ENCODE results near the gene PAK6. TPM values are rescaled to one million over a fixed set of nuclear protein-coding genes. Genes with fewer than 3 reads are reported as not detected.

PAK6 gene
- total and polyA plus RNA-seq, 9 of the 15 experiments (the other 6 are each of a cell fraction or from before 2014, with no cell fraction given) = 0.03 to 0.74 (median 0.16) TPM; not detected in 2

GRCh38 chr15:40274350-40275274 is 35.7 kb downstream of the PAK6 start (continued):
- TF ChIP-seq PKNOX1 (IDR thresholded peaks at IDR 0.05) (no peak), NR3C1 (CRISPR knock-in tag; IDR thresholded peaks at IDR 0.05) (no peak), USF1 (CRISPR knock-in tag; IDR thresholded peaks at IDR 0.05) (no peak), ZKSCAN3 (CRISPR knock-in tag; IDR thresholded peaks at IDR 0.05) (no peak), PHF20 (IDR thresholded peaks at IDR 0.05; ENCODE audit: partially characterized antibody) (no peak), ZNF121 (CRISPR knock-in tag; conservative IDR thresholded peaks at IDR 0.05) (no peak), TFAP4 (CRISPR knock-in tag; IDR thresholded peaks at IDR 0.05; ENCODE audit: borderline replicate concordance) (peak; percentile 70), CCAR2 (IDR thresholded peaks at IDR 0.05; ENCODE audit: low read depth, low read length) (no peak), BDP1 (IDR thresholded peaks at IDR 0.05; ENCODE audit: insufficient read depth, insufficient read length) (no peak), MEIS2 (IDR thresholded peaks at IDR 0.05; ENCODE audit: partially characterized antibody) (no peak), CREM (IDR thresholded peaks at IDR 0.05; ENCODE audit: low read depth) (peak; percentile 48), SIRT6 (IDR thresholded peaks at IDR 0.05; ENCODE audit: low read depth, low read length) (no peak), TFAM (CRISPR knock-in tag; conservative IDR thresholded peaks at IDR 0.05) (no peak), CREBBP (IDR thresholded peaks at IDR 0.05; ENCODE audit: low read depth, low read length) (no peak), KLF10 (CRISPR knock-in tag; IDR thresholded peaks at IDR 0.05) (no peak), ZFP30 (CRISPR knock-in tag; IDR thresholded peaks at IDR 0.05; ENCODE audit: borderline replicate concordance) (no peak), ATF2 (CRISPR knock-in tag; IDR thresholded peaks at IDR 0.05) (no peak), BMI1 (IDR thresholded peaks at IDR 0.05; ENCODE audit: low read length) (no peak; the same call in 1 of the 2 replicates), NR0B1 (IDR thresholded peaks at IDR 0.05; ENCODE audit: partially characterized antibody) (no peak), HNRNPK (IDR thresholded peaks at IDR 0.05; ENCODE audit: low read depth, low read length, poor library complexity, severe bottlenecking) (no peak), DIDO1 (tag; IDR thresholded peaks at IDR 0.05; ENCODE audit: low read depth) (no peak), JUNB (CRISPR knock-in tag; conservative IDR thresholded peaks at IDR 0.05) (no peak), ZNF134 (CRISPR knock-in tag; conservative IDR thresholded peaks at IDR 0.05) (no peak), TCFL5 (CRISPR knock-in tag; conservative IDR thresholded peaks at IDR 0.05) (no peak), NUFIP1 (IDR thresholded peaks at IDR 0.05; ENCODE audit: partially characterized antibody) (no peak)

Data from K562 (cell line).